NCI-H2227 (cell line): ENCODE data around the gene RHOXF1.
"Not testable (repeated sequence)": the region's sequence is repeated elsewhere in the genome, so short reads cannot be mapped to it uniquely, and the experiment has no call there.

Source experiments
- DNase-seq: peaks from one replicate; lab custom pipeline; 2025; ENCODE audit not compliant: unreplicated experiment; lab: John Stamatoyannopoulos, UW

Gene RHOXF1

DNA sequence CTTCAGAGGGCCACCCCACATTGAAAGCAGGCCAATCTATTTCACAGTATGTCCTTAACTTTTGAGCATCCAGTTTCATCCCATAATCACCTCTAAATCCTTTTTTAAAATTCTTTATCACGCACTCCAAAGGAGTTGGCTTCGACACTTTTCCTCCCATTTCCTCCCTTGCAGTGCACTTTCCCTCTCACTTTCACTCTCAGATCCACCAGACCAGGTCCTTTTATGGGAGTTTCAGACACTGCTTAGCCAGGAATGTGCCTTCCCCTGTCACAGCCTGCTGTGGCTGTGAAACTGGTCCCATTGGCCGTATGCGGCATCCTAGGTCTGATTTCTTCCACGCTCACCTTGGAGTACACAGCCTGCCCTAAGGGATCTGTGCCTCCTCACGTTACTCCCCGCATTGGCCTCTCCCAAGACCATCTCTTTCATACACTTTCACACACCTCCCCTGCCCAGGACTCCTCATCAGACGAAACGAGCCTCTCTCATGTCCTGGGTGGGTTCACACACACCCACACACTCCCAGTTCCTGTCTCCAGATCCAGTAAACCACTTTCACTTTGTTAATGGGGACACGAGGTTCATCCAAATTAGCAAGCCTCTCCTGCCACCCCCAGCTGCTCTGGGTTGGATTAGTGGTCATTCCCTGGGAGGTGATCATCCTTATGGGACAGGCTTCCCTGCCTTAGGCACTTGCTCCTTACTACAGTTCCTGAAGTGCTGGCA lies 28.3 kb downstream of the RHOXF1 start:
- DNase-seq = no peak

DNA sequence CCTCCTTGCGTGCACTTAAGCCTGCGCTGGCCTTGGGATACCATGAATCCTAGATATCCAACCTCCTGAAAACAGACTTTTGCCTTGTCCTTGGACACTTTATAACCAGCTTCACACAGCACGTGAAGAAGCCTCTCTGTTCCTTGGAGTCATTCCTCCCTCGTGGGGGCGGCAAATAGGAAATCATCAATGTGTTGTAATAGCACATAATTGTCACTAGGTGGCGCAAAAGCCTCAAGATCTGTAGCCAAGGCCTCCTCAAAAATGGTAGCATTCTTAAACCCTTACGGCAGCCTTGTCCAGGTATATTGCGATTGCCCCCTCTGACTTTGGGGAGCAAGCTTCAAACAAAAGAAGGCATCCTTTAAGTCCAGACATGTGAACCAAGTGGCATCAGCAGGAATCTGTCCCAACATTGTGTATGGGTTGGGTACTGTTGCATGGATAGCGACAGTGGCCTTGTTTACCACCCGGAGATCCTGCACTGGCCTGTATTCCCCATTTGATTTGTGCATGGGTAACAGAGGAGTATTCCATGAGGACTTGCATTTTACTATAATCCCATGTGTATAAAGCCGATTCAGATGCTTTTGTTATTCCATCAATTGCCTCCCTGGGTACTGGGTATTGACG lies 30.0 kb downstream of the RHOXF1 start:
- DNase-seq = not testable (repeated sequence)

- not testable (repeated sequence) for DNase-seq
These were observed 38.1 kb downstream of the RHOXF1 start, which contains the start of gene RHOXF2B for GRCh38 chrX:120077590-120077989. Gene RHOXF2B (minus strand): TSS chrX:120077690. CDS start chrX:120077552, 138 bp downstream.

- not testable (repeated sequence) for DNase-seq
These were observed 49.5 kb downstream of the RHOXF1 start for GRCh38 chrX:120066169-120066568.
